Measurements from ENCODE around the gene OCIAD2.
"Not testable (repeated sequence)": the region's sequence is repeated elsewhere in the genome, so short reads cannot be mapped to it uniquely, and the experiment has no call there.

OCIAD2 gene

DNA sequence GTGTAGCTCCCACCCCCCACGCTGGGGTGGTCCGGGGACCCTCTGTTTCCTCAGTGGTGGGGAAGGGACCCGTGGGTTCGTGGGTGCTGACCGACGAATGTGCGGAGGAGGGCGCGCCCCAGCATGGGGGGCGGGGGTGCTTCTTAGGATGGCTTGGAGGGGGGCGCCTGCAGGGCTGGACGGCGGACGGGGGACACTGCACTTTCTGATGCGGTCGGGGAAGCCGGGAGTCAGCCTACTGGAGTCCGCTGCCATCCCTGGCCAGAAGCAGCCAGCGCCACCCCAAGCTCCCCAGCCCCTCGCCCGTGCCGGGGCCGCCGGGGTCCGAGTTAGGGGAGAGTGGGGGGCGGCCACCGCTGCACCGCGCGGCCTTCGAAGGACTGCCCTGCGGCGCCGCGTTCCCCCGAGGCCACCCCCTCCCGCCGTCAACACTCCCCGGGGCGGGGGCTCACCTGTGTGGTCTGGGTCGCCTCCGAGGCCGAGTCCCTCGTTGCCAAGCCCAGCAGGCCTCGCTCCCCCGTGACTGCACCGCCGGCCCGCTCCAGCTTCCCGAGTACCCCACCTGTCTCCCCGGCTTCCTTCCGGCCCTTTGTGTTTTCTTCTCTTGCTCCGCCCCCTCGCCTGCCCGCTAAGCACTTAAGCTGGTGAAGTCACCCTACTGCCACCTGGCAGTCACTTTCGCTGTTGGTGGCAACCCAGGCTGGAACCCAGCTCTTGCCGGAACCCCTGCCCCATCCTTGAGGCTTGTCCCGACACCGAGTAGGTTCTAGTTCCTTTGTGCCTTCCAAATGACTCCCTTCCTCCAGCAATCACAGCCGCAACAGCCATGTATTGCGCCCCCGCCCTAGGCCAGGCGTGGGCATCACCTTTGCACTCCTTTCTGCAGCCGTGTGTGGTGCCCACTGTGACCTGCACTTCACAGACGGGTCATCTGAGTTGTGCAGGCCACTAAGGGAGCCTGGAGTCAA lies at the start of gene OCIAD2:
Gene OCIAD2, minus strand, starts transcription at position 569 of the 968 bp plus-strand sequence. CDS start 2,225 bp downstream, outside the sequence.
- peak; percentile 63 to 76 for DNase-seq (ENCODE audit: low read depth in 2 of 2)

GRCh38 chr4:48954314-48954713 lies 47.7 kb upstream of the OCIAD2 start:
- DNase-seq (ENCODE audit: low read depth in 2 of 2) = no peak

GRCh38 chr4:48949518-48950219 lies 43.1 kb upstream of the OCIAD2 start:
- DNase-seq (ENCODE audit: low read depth in 2 of 2) = no peak

DNA sequence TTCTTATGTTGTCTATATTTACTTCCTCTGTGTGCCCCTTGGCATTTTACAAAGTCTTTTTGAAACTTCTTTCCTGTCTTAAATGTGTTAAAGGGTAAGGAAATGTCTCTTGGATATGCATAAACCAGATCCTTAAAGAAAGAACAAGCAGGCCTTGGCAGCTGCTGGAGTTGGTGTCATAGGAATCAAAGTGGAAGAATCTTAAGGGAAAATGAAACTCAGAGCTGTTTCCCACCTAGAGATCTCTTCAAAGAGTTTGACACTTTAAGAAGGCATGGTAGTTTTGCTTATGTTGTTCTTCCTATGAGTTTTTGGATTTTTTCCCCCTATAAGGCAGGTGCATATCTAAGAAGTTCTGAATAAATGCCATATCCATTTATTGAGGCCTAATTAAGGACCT lies 42.5 kb upstream of the OCIAD2 start:
- DNase-seq (ENCODE audit: low read depth in 2 of 2) = no peak

- no peak for DNase-seq (ENCODE audit: low read depth in 2 of 2)
Observed at GRCh38 chr4:48947731-48948130, 41.2 kb upstream of the OCIAD2 start.

DNA sequence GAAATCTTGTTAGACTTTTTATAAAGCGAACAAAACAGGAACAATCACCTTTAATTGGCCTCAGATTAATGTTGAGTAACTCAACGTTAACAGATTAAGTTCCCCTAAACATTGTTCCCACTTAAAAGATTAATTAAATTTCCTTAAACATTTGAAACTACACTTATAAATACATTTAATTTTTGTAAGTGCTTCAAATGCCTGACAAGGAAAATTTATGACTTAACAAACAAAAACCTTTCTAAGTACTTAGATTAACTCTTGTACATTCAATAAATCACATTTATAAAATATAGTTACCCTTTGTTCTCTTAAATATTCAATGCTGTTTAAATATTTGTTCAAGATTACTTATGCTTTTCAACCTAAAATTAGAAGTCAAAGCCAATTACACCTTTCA lies 39.4 kb upstream of the OCIAD2 start:
- no peak for DNase-seq (ENCODE audit: low read depth in 2 of 2)

GRCh38 chr4:48944756-48945241 lies 38.2 kb upstream of the OCIAD2 start:
- DNase-seq (ENCODE audit: low read depth in 2 of 2) = peak; percentile 15 to 17

- DNase-seq (ENCODE audit: low read depth in 2 of 2) = no peak
Observed at GRCh38 chr4:48944252-48944651, 37.7 kb upstream of the OCIAD2 start.

GRCh38 chr4:48943387-48943786 lies 36.8 kb upstream of the OCIAD2 start:
- DNase-seq (ENCODE audit: low read depth in 2 of 2) = no peak

GRCh38 chr4:48939785-48940184 lies 33.2 kb upstream of the OCIAD2 start:
- no peak for DNase-seq (ENCODE audit: low read depth in 2 of 2)

DNA sequence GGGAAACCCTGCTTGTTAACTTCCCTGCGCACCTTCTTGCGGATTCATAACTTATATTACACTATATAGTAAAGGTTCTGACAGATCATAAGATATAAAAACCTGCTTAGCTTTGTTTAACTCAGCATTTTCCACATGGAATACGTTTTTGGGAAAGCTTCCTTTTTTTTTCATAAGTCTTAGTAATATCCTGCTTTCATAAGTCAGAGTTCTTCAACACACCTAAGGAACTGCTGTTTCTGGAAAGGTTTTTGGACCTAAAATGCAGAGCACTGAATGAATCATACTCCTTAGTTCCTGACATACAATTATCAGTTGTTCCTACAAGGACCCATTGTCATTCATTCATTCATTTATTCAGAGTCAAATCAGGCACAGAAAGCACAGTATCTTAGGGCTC lies 32.3 kb upstream of the OCIAD2 start:
- DNase-seq (ENCODE audit: low read depth in 2 of 2) = no peak

DNA sequence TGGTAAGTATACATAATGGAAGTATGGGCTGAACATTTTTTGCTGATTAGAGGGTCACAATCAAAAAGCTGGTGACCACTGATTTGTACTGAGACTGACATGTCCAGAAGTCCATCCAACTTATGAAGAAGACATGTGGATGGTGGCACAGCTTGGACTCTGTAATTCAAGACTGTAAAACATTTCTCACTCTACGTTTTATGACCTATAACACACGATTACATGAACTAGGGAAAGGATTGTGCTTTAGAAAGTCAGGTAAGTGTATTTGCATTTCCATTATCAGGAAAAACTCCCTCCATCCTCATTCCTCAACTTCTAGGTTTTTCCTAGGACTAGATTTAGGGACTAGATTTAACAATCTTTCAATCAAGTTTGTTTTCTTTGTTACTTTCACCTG lies 30.5 kb upstream of the OCIAD2 start:
- no peak for DNase-seq (ENCODE audit: low read depth in 2 of 2)

DNA sequence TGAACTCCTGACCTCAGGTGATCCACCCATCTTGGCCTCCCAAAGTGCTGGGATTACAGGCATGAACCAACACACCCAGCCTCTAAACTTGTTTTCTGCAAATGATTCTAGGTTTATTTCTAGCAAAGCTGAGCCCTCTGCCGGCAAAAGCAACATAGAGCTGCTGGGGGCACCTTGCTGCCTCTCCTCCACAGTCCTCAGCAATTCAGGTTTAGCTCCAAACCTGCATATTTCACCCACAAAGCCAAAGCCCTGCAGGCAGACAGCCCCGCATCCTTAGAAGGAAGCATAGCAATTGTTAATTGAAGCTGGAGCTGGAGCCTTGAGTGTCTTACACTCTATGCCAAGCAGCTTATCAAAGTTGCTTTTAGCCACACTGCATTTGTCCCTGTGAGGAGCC lies 24.9 kb upstream of the OCIAD2 start:
- DNase-seq (ENCODE audit: low read depth in 2 of 2) = no peak

DNA sequence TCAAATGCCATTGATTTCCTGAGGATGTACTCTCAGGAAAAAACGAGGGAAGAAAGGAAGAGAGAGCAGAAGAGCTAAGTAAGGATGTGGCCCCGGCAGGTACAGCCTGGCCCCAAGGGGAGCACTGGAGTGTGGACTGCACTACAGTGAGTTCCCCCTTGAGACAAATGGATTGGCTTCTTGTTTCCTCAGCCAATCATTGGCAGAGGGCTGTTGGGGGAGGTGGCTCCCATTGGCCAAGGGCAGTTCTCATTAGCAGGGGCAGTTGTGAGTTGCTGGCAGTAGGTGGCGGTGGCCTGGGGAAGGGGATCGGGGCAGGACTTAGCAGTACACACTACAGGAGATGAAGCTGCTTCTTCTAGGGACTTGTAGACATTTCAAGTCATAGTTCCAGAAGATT lies 24.1 kb upstream of the OCIAD2 start:
- DNase-seq (ENCODE audit: low read depth in 2 of 2) = no peak

DNA sequence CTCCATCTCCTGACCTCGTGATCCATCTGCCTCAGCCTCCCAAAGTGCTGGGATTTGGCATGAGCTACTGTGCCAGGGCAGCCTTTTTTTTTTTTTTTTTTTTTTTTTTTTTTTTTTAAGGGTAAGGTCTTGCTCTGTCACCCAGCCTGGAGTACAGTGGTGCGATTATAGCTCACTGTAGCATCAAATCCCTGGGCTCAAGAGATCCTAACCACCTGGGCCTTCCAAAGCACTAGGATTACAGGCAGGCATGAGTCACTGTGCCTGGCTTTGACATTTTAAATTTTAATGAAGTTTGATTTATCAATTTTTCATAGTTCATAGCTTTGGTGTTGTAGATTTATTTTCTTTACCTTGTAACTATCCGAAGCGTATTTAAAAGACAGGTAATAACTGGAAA lies 17.8 kb upstream of the OCIAD2 start:
- DNase-seq (ENCODE audit: low read depth in 2 of 2) = no peak

- not testable (repeated sequence) for DNase-seq (ENCODE audit: low read depth in 2 of 2)
Observed at GRCh38 chr4:48923065-48923464, 16.5 kb upstream of the OCIAD2 start.

GRCh38 chr4:48914311-48914710 lies 7.7 kb upstream of the OCIAD2 start:
- DNase-seq (ENCODE audit: low read depth in 2 of 2) = no peak

DNA sequence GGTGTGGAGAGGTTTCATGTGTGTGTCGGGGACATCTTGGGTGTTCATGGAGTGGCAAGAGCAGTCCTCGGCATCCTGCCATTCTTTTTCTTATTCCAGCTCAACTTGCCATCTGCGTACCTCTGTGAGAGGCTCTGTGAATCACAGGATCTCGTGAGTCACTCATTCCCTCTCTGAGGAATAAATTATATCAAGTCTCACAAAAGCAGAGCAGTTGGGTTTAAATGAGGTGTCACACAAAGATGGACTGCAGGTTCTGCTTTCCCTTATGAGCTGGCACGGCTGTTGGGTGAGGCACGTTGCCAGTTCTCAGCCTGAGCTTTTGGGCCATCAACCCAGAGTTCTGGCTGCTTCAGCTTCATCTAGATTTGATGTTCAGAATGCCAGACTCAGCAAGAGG lies 6.8 kb upstream of the OCIAD2 start:
- DNase-seq (ENCODE audit: low read depth in 2 of 2) = no peak

- no peak for DNase-seq (ENCODE audit: low read depth in 2 of 2)
Observed at GRCh38 chr4:48912349-48912748, 5.8 kb upstream of the OCIAD2 start.

DNA sequence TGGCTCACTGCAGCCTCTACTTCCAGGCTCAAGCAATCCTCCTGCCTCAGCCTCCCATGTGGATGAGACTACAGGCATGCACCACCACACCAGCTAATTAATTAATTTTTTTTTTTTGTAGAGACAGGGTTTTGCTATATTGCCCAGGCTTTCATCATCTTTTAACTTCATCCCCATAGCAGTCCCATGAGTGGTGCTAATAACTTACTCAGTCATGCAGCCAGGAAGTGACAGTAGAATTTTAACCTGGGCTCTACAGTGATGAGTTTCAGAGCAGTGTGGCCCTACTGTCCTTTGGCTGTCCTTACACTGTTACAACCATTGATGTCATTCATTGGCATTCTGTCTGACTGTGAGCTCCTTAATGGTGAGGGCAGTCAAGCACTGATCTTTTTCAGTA lies 3.9 kb upstream of the OCIAD2 start:
- no peak for DNase-seq (ENCODE audit: low read depth in 2 of 2)

GRCh38 chr4:48909697-48910096 lies 3.1 kb upstream of the OCIAD2 start:
- DNase-seq (ENCODE audit: low read depth in 2 of 2) = peak; percentile 31 to 35

DNA sequence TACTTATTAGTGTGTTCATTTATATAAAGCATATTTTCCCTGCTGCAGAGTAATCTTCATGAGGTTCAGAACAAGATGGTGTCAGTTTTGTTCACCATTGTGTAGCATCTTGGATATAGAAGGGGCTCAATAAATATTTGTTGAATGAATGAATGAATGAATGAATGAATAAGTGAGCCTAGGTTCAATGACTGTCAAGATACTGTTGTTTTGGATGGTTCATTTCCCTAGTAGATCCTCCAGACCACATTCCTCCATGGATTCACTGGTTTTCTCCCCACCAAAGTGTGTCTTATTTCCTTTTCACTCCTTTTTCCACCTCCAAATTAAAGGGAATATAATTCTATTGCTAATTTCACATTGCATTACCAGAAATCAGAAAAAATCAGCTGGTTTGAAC lies 2.1 kb upstream of the OCIAD2 start:
- DNase-seq (ENCODE audit: low read depth in 2 of 2) = no peak

Data from stimulated activated CD4-positive, alpha-beta T cell treated with anti-CD3 and anti-CD28 coated beads, Interleukin-1b, Interleukin-23, amount 100 ng/mL, for 4 hours (primary cell).